Measurements from ENCODE around the gene FRMPD2.

DNA sequence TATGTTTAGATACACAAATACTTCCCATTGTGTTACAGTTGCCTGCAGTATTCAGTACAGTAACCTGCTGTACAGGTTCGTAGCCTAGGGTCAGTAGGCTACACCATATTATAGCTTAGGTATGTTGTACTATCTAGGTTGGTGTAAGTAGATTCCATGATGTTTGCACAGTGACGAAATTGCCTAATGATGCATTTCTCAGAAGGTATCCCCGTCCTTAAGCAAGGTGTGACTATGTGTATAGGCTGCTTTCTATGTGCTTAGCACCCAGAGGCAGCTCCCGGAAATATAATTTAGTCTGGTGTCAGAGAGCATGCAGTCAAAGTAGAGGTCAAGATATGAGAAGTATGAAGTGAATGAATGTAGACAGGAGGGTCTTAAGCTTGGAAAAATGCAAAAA lies 41.7 kb upstream of the FRMPD2 start:
- TF ChIP-seq, protein P1, sequence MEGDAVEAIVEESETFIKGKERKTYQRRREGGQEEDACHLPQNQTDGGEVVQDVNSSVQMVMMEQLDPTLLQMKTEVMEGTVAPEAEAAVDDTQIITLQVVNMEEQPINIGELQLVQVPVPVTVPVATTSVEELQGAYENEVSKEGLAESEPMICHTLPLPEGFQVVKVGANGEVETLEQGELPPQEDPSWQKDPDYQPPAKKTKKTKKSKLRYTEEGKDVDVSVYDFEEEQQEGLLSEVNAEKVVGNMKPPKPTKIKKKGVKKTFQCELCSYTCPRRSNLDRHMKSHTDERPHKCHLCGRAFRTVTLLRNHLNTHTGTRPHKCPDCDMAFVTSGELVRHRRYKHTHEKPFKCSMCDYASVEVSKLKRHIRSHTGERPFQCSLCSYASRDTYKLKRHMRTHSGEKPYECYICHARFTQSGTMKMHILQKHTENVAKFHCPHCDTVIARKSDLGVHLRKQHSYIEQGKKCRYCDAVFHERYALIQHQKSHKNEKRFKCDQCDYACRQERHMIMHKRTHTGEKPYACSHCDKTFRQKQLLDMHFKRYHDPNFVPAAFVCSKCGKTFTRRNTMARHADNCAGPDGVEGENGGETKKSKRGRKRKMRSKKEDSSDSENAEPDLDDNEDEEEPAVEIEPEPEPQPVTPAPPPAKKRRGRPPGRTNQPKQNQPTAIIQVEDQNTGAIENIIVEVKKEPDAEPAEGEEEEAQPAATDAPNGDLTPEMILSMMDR (IDR thresholded peaks at IDR 0.05) = no peak
- TF ChIP-seq POLR2A (IDR thresholded peaks at IDR 0.05) = no peak

All from adrenal gland (tissue), 5 donors.